HTR-8/SVneo (cell line): Measurements from ENCODE around the gene CDPF1.
"Not testable (repeated sequence)": the region's sequence is repeated elsewhere in the genome, so short reads cannot be mapped to it uniquely, and the experiment has no call there.

Experiments used
- DNase-seq: peaks from one replicate; pipeline ENCODE4 v3.0.0; 2011; ENCODE audit warnings: low spot score, mixed read lengths; ENCODE audit not compliant: insufficient read length
- FAIRE-seq: peaks from 2 replicates; lab custom pipeline; 2011; peaks lifted over from hg19 to GRCh38; lab: Jason Lieb, UNC

The CDPF1 gene

GRCh38 chr22:46233231-46233630 is 16.9 kb downstream of the CDPF1 start:
- DNase-seq (no peak), FAIRE-seq (peak; percentile 31)

GRCh38 chr22:46230262-46230901 is 19.7 kb downstream of the CDPF1 start:
- FAIRE-seq (no peak), DNase-seq (no peak)

- FAIRE-seq (no peak), DNase-seq (no peak)
Observed at GRCh38 chr22:46229701-46230100, 20.4 kb downstream of the CDPF1 start.

GRCh38 chr22:46226577-46226976 is 23.5 kb downstream of the CDPF1 start:
- FAIRE-seq (no peak), DNase-seq (no peak)

GRCh38 chr22:46225631-46226030 is 24.5 kb downstream of the CDPF1 start:
- DNase-seq (no peak), FAIRE-seq (peak; percentile 95)

GRCh38 chr22:46224898-46225290 is 25.2 kb downstream of the CDPF1 start:
- FAIRE-seq, result no peak

GRCh38 chr22:46224044-46224897 is 25.8 kb downstream of the CDPF1 start:
- DNase-seq, result no peak

More at GRCh38 chr22:46224898-46225290, 25.2 kb downstream of the CDPF1 start:
- DNase-seq, result no peak

GRCh38 chr22:46220921-46221320 is 29.2 kb downstream of the CDPF1 start:
- FAIRE-seq (no peak), DNase-seq (no peak)

More at GRCh38 chr22:46224044-46224897, 25.8 kb downstream of the CDPF1 start:
- no peak for FAIRE-seq

GRCh38 chr22:46219636-46220035 is 30.5 kb downstream of the CDPF1 start:
- DNase-seq, result no peak
- FAIRE-seq, result no peak

- no peak for FAIRE-seq
- no peak for DNase-seq
Observed at GRCh38 chr22:46214616-46215015, 35.5 kb downstream of the CDPF1 start.

GRCh38 chr22:46214149-46214548 is 35.9 kb downstream of the CDPF1 start:
- DNase-seq (no peak), FAIRE-seq (no peak)

GRCh38 chr22:46213052-46213451 is 37.0 kb downstream of the CDPF1 start:
- DNase-seq (no peak), FAIRE-seq (no peak)

- DNase-seq (no peak), FAIRE-seq (no peak)
Observed at GRCh38 chr22:46212195-46212594, 37.9 kb downstream of the CDPF1 start.

- no peak for FAIRE-seq
- no peak for DNase-seq
Observed at GRCh38 chr22:46209262-46209661, 40.8 kb downstream of the CDPF1 start.

- DNase-seq, result no peak
- no peak for FAIRE-seq
Observed at GRCh38 chr22:46203601-46203980, 46.5 kb downstream of the CDPF1 start.

GRCh38 chr22:46202897-46203600 is 47.0 kb downstream of the CDPF1 start:
- FAIRE-seq (no peak), DNase-seq (no peak)

GRCh38 chr22:46201059-46201757 is 48.9 kb downstream of the CDPF1 start:
- no peak for DNase-seq
- FAIRE-seq, result no peak

- DNase-seq, FAIRE-seq: not testable (repeated sequence)
Observed at GRCh38 chr22:46198806-46199205, 51.3 kb downstream of the CDPF1 start.

- no peak for FAIRE-seq
- DNase-seq, result no peak
Observed at GRCh38 chr22:46198274-46198673, 51.8 kb downstream of the CDPF1 start.

GRCh38 chr22:46196278-46196677 is 53.8 kb downstream of the CDPF1 start:
- DNase-seq (no peak), FAIRE-seq (no peak)
